ENCODE results near the gene ZNF669. TPM values are rescaled to one million over a fixed set of nuclear protein-coding genes. Genes with fewer than 3 reads are reported as not detected.

ZNF669 gene
- polyA plus RNA-seq, 10 donors: 4.8 to 9.3 (median 6.5) TPM

DNA sequence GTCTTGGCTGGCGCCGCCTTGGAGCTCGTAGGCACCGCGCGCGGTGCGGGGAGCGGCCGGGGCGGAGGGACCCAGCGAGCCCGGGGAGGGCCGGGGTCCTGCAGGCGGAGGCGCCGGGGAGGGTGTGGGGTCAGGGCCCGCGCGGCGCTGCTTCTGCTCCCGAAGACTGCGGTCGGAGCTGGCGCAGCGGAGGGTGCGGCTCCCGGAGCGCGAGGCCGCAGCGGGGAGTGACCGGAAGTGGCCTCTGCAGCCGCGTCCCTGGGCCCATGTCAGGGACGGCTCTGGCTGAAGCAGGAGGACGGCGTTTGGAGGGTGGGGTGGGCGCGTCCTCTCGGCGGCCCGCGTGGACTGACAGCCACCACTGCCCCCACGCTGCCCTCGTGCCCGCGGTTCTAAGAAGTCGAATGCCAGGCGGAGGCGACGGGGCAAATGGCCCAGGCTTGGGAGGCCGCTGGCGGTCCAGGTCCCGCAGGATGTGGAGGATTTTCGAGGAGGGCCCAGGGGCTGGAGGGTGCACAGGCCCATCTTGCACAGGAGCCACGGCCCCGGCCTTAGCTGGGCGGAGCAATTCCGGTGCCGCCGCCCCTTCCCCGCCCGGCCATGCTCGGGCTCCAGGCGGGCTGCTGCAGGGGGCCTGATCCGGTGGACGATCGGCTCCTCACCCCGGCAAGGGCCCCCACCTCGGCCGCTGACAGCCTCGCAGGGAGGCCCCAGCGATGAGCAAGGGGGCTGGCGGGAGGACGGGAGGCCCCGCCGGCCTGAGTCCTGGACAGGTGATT is 7.7 kb upstream of the ZNF669 start:
- peak; percentile 36 to 89 (median 68) for DNase-seq

DNA sequence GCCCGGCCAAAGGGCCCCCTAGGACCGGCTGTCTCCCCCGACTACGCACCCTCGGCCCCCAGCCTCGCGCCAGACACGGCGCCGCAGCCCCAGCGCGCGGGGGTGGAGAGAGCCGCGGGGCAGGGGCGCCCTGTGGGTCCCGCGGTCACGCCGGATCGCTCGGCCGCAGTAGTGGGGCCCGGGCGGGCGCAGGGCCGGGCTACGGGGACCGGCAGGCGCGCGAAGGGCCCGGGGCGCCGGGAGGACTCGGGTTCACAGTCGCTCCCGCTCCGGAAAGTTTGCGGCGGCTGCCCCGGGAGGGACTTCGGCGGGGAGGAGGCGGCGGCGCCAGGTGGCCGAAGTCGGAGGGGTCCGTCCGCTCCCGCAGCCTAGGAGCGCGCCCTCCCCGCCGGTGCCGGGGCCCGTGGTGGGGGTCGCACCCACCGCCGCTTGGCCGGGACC is 7.1 kb upstream of the ZNF669 start:
- no peak for DNase-seq

GRCh38 chr1:247110627-247111258 is 6.6 kb upstream of the ZNF669 start:
- DNase-seq: peak in 1 of 3 donors; percentile 66

- no peak for DNase-seq
These were observed 3.5 kb upstream of the ZNF669 start for GRCh38 chr1:247107694-247108093.

DNA sequence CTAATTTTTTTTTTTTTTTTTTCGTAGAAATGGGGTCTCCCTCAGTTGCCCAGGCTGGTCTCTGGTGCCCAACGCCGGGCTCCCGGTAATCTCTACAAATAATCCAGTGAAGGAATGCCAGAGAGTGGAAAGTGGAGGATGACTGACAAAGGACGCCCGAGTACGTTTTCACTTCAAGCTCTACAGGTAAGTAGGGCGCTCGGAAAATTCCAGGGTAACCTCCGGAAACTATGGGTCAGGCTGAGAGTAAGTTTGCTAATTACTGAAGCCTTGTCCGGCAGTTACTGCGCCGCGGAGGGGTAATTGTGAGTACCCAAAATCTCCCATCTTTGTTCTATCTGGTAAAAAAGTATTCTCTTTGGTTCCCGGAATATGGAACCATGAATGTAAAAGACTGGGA is 1.8 kb upstream of the ZNF669 start:
- DNase-seq: no peak

- DNase-seq: no peak
These were observed 809 bp upstream of the ZNF669 start for GRCh38 chr1:247104965-247105364.

- no peak for DNase-seq
These were observed 1.8 kb downstream of the ZNF669 start for GRCh38 chr1:247102381-247102780.

DNA sequence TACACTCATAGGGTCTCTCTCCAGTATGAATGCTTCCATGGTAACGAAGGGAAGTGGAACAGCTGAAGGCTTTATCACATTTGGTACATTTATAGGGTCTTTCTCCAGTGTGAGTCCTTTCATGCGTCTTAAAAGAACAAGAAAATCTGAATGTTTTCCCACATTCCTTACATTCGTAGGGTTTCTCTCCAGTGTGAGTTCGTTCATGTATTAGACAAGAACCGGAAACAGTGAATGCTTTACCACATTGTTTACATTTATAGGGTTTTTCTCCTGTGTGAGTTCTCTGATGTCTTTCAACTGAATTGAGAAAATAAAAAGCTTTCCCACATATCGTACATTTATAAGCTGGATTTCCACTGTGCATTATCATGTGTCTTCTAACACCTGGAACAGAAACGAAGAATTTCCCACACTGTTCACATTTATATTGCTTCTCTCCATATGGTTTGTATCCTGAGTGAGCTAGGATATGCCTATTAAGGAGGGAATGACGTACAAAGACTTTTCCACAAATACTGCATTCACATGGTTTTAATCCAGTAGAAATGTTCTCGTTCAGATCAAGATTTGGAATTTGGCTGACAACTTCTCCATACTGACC is 3.4 kb downstream of the ZNF669 start:
- no peak for DNase-seq

GRCh38 chr1:247096958-247097357 is 7.2 kb downstream of the ZNF669 start:
- DNase-seq: no peak

DNA sequence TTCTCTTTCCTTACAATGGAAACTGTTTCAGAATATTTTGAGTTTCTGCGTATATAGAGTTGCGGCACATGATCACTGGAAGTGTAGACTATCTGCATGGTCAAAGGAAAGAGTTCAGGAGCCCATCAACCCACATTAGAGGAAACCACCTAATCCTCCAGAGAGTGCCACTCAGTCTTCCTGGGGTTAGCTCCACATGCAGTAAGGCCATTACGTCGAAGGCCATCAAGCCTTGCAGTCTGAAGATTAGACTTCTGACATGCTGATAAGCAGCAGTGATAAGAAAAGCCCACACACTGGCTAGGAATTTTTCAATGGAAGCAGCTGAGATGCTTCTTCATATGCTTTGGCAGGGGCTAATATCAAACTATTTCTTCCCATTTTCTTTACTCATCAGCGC is 7.6 kb downstream of the ZNF669 start:
- no peak for DNase-seq

DNA sequence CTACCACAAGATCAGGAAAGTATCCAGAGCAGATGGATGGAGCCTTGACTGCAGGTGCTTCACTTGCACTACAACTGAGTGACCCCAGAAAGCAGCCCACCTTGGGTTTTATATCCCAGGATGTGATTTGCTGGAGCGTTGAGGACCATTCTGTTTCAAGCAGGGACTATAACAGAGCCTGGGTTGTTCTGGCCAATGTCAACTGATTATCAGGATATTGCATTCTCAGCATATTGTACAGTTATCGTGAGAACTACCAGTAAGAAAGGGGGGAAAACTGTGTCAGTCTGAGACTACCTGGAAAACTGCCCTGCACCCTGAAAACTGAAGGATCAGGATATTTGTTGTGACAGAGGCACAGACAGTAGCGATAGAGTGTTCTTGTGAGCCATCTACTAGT is 8.0 kb downstream of the ZNF669 start:
- DNase-seq: no peak

GRCh38 chr1:247090455-247090854 is 13.7 kb downstream of the ZNF669 start:
- no peak for DNase-seq

GRCh38 chr1:247089616-247090375 is 14.4 kb downstream of the ZNF669 start:
- no peak for DNase-seq

- DNase-seq: no peak
These were observed 15.2 kb downstream of the ZNF669 start for GRCh38 chr1:247088967-247089366.

- DNase-seq: no peak
These were observed 16.9 kb downstream of the ZNF669 start for GRCh38 chr1:247087256-247087655.

DNA sequence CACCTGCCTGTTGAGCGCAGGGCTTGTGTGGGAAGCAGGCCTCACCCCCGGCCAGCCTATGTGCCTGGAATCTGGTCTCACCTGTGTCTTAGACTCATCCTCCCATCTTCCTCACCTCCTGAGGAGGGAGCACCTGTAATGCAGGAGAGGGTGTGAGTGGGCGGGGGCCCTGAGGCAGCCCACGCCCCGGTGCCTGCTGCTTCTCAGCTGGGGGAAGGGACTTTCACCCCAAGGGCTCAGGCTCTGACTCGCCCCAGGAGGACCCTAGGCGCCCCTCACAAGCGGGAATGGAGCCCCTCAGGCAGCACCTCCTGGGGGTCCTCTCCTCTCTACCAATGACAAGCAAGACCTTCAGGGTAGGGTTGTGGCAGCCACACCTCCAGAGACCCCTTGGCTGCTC is 18.8 kb downstream of the ZNF669 start:
- no peak for DNase-seq

DNA sequence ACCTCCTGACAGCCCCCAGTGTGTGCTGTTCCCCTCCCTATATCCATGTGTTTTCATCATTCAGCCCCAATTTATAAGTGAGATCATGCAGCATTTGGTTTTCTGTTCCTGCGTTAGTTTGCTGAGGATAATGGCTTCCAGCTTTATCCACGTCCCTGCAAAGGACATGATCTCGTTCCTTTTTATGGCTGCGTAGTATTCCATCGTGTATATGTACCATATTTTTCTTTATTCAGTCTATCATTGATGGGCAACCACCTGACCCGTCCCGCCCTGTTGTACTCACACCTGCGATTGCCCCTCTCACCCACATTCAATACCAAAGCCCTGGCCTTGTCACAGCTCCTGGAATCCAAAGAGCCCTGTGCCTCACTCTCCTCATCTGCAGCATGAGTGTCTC is 19.4 kb downstream of the ZNF669 start:
- DNase-seq: no peak

- no peak for DNase-seq
These were observed 24.8 kb downstream of the ZNF669 start for GRCh38 chr1:247079141-247079874.

DNA sequence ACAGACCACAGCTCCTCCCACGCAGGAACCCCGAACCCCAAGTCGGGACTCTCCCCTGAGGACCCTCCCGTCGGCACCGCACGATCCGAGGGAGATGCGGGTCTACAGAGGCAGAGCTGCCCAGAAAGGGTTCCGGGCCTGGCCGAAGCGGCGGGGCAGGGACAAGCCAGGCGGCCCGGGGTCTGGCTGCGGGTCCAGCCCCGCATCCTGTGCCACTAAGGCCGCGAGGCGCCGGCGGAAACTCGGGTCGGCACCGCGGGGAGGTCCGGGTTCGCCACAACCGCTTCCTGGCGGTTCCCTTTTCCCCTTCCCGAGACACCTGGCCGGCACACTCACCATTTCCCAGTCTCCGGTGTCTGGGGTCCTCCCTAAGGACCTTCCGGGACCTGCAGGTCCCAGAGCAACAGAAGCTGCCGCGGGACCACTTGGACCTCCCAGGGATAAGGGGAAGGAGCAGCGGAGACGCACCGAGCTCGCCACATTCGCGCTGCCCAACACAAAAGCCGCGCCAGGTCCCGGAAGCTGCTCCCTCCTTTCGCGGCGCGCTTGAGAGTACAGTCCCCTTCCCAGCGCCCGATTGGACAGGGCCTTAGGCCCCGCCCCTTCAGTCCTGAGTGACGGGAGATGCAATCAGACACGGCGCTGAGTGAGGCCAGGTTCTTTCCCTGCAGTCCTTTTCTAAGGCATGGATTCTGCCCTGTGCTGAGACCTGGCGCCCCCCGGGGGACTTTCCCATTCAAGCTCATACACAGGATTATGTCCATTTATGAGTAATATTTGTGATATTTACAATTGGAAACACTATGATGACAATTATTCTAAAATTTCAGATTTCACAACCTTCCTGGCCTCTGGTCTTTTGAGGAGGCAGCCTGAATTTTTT is 25.7 kb downstream of the ZNF669 start, which contains the start of gene ZNF670:
Gene ZNF670 (minus strand): TSS at position 554 of the 883 bp plus-strand sequence. CDS start 215 bp downstream, at position 339.
- DNase-seq: peak; percentile 92 to 96 (median 94)

GRCh38 chr1:247077876-247078257 is 26.3 kb downstream of the ZNF669 start:
- peak in 2 of 3 donors; percentile 7 to 29 for DNase-seq
